Ovary (tissue), 3 donors: ENCODE results near the gene MAD1L1.

ENCODE experiments used
- CTCF ChIP-seq, 3 donors: fragments of 450-650 bp in 2 of 3; fragments of 200-600 bp in 1 of 3; IDR thresholded peaks; one replicate each; pipeline versions ENCODE4 v1.5.1 to v1.8.0; 2016 to 2022; ENCODE audit warnings: antibody characterized with exemption in 3 of 3, mild to moderate bottlenecking in 1 of 3
- POLR2A ChIP-seq: fragments of 450-650 bp; IDR thresholded peaks from one replicate; pipeline ENCODE4 v1.6.1; 2017; ENCODE audit warnings: antibody characterized with exemption, mild to moderate bottlenecking, moderate library complexity
- donor health status: DM: no; HTN: no; CAD: no.

GRCh38 chr7:2134740-2135139 lies 98.0 kb downstream of the MAD1L1 start:
- TF ChIP-seq CTCF (IDR thresholded peaks at IDR 0.05) = no peak
- TF ChIP-seq POLR2A = no peak
